Upper lobe of left lung (tissue), 4 donors: ENCODE results near the gene PDCD6IP.

Source experiments
- POLR2A ChIP-seq, 4 donors: fragments of 450-650 bp; IDR thresholded peaks; one replicate each; pipeline ENCODE4 v1.5.1; 2016 to 2017; ENCODE audit warnings: antibody characterized with exemption in 4 of 4, mild to moderate bottlenecking in 2 of 4
- POLR2AphosphoS5 ChIP-seq, 2 donors: sonication (generic); formaldehyde crosslinking; IDR thresholded peaks; one replicate each; pipeline ENCODE4 v1.5.1; 2017; ENCODE audit warnings: antibody characterized with exemption in 2 of 2
- TF ChIP-seq, protein P1 (sequence below), 6 experiments: fragments of 450-650 bp in 4 of 6; fragments of 200-600 bp in 2 of 6; sonication (generic) in 2 of 6; IDR thresholded peaks; one replicate each; pipeline ENCODE4 v1.5.1; 2016 to 2019; ENCODE audit warnings: antibody characterized with exemption in 6 of 6

DNA sequence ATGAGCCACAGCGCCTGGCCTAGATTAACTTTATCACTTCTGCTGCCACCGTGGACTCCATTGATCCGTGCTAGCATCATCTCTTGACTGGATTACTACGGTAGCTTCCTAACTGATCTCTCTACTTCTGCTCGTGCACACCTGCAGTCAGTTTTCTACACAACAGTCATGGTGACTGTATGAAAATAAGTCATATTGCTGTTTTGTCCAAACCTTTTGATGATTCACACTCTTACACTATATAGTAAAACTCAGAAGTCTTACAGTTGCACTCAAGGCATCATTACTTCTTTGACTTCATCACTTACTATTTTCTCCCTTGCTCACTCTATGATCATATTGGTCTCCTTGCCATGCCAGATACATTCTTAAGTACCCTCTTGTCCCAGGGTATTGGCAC lies 10.1 kb downstream of the PDCD6IP start:
- no peak for TF ChIP-seq POLR2AphosphoS5 (IDR thresholded peaks at IDR 0.05)
- TF ChIP-seq, protein P1, sequence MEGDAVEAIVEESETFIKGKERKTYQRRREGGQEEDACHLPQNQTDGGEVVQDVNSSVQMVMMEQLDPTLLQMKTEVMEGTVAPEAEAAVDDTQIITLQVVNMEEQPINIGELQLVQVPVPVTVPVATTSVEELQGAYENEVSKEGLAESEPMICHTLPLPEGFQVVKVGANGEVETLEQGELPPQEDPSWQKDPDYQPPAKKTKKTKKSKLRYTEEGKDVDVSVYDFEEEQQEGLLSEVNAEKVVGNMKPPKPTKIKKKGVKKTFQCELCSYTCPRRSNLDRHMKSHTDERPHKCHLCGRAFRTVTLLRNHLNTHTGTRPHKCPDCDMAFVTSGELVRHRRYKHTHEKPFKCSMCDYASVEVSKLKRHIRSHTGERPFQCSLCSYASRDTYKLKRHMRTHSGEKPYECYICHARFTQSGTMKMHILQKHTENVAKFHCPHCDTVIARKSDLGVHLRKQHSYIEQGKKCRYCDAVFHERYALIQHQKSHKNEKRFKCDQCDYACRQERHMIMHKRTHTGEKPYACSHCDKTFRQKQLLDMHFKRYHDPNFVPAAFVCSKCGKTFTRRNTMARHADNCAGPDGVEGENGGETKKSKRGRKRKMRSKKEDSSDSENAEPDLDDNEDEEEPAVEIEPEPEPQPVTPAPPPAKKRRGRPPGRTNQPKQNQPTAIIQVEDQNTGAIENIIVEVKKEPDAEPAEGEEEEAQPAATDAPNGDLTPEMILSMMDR (IDR thresholded peaks at IDR 0.05), result no peak
- no peak for TF ChIP-seq POLR2A (IDR thresholded peaks at IDR 0.05)
